ENCODE results near the gene BCO2. TPM values are rescaled to one million over a fixed set of nuclear protein-coding genes. Genes with fewer than 3 reads are reported as not detected.
A peak's percentile ranks its signal among the peaks of the same experiment; 100 is the strongest.

Gene BCO2
- 0.72 and 2.4 TPM in 2 replicates for total RNA-seq

- H3K27ac ChIP-seq (ENCODE audit: low read depth, low read length) = peak within 1 kb of the TSS; percentile 64
- peak; percentile 79 for DNase-seq (ENCODE audit: insufficient read length, low spot score, missing footprints)
- H3K4me1 ChIP-seq (ENCODE audit: insufficient read depth, low read length) = peaks cover 25% of the 10 kb centered on the region
- H4K20me1 ChIP-seq (ENCODE audit: insufficient read depth, low read length) = no peaks in the 10 kb centered on the region
- H3K4me3 ChIP-seq (ENCODE audit: insufficient read depth, low read length) = peak within 1 kb of the TSS; percentile 59
- peaks cover 3% of the 10 kb centered on the region for H3K27me3 ChIP-seq (ENCODE audit: insufficient read depth, low read length)
- no peaks in the 10 kb centered on the region for H3K79me2 ChIP-seq (ENCODE audit: insufficient read depth, low read length)
- H3K4me2 ChIP-seq (ENCODE audit: insufficient read depth, low read length) = peak within 1 kb of the TSS; percentile 82
- H2AFZ ChIP-seq (ENCODE audit: low read length) = peak within 1 kb of the TSS; percentile 73
- no peaks in the 10 kb centered on the region for H3K36me3 ChIP-seq (ENCODE audit: insufficient read depth, low read length)
- peak; percentile 95 for TF ChIP-seq CTCF (IDR thresholded peaks at IDR 0.05; ENCODE audit: extremely low read depth, low read depth, low read length)
- no peaks in the 10 kb centered on the region for H3K9me3 ChIP-seq (ENCODE audit: low read depth, low read length)
These were observed at the start of gene BCO2 for GRCh38 chr11:112174789-112175598. Gene BCO2, plus strand, starts transcription at chr11:112175512. Its CDS starts 90 bp downstream, at chr11:112175602.

- Histone ChIP-seq H3K79me2 (ENCODE audit: insufficient read depth, low read length) (no peaks in the 10 kb centered on the region), H2AFZ (ENCODE audit: low read length) (no peak overlapping the region), H3K27me3 (ENCODE audit: insufficient read depth, low read length) (no peaks in the 10 kb centered on the region), H4K20me1 (ENCODE audit: insufficient read depth, low read length) (no peaks in the 10 kb centered on the region), H3K4me1 (ENCODE audit: insufficient read depth, low read length) (peaks cover 9% of the 10 kb centered on the region), H3K27ac (ENCODE audit: low read depth, low read length) (no peak overlapping the region), H3K4me2 (ENCODE audit: insufficient read depth, low read length) (no peak overlapping the region), H3K36me3 (ENCODE audit: insufficient read depth, low read length) (no peaks in the 10 kb centered on the region), H3K4me3 (ENCODE audit: insufficient read depth, low read length) (no peak overlapping the region), H3K9me3 (ENCODE audit: low read depth, low read length) (no peaks in the 10 kb centered on the region)
- no peak for DNase-seq (ENCODE audit: insufficient read length, low spot score, missing footprints)
- TF ChIP-seq CTCF (IDR thresholded peaks at IDR 0.05; ENCODE audit: extremely low read depth, low read depth, low read length) = no peak
These were observed 48.3 kb upstream of the BCO2 start for GRCh38 chr11:112127056-112127455.

GRCh38 chr11:112128483-112129121 is 46.7 kb upstream of the BCO2 start:
- no peaks in the 10 kb centered on the region for H4K20me1 ChIP-seq (ENCODE audit: insufficient read depth, low read length)
- TF ChIP-seq CTCF (IDR thresholded peaks at IDR 0.05; ENCODE audit: extremely low read depth, low read depth, low read length) = no peak
- DNase-seq (ENCODE audit: insufficient read length, low spot score, missing footprints) = peak; percentile 69
- H2AFZ ChIP-seq (ENCODE audit: low read length) = no peak overlapping the region
- H3K27me3 ChIP-seq (ENCODE audit: insufficient read depth, low read length) = no peaks in the 10 kb centered on the region
- no peaks in the 10 kb centered on the region for H3K36me3 ChIP-seq (ENCODE audit: insufficient read depth, low read length)
- peaks cover 9% of the 10 kb centered on the region for H3K4me1 ChIP-seq (ENCODE audit: insufficient read depth, low read length)
- no peak overlapping the region for H3K4me3 ChIP-seq (ENCODE audit: insufficient read depth, low read length)
- no peak overlapping the region for H3K27ac ChIP-seq (ENCODE audit: low read depth, low read length)
- no peaks in the 10 kb centered on the region for H3K79me2 ChIP-seq (ENCODE audit: insufficient read depth, low read length)
- no peaks in the 10 kb centered on the region for H3K9me3 ChIP-seq (ENCODE audit: low read depth, low read length)
- H3K4me2 ChIP-seq (ENCODE audit: insufficient read depth, low read length) = no peak overlapping the region

- no peaks in the 10 kb centered on the region for H3K36me3 ChIP-seq (ENCODE audit: insufficient read depth, low read length)
- H3K4me3 ChIP-seq (ENCODE audit: insufficient read depth, low read length) = no peak overlapping the region
- no peaks in the 10 kb centered on the region for H3K27me3 ChIP-seq (ENCODE audit: insufficient read depth, low read length)
- no peak overlapping the region for H2AFZ ChIP-seq (ENCODE audit: low read length)
- H3K79me2 ChIP-seq (ENCODE audit: insufficient read depth, low read length) = no peaks in the 10 kb centered on the region
- no peak overlapping the region for H3K27ac ChIP-seq (ENCODE audit: low read depth, low read length)
- peaks cover 9% of the 10 kb centered on the region for H3K4me1 ChIP-seq (ENCODE audit: insufficient read depth, low read length)
- H3K9me3 ChIP-seq (ENCODE audit: low read depth, low read length) = no peaks in the 10 kb centered on the region
- H3K4me2 ChIP-seq (ENCODE audit: insufficient read depth, low read length) = no peak overlapping the region
- no peaks in the 10 kb centered on the region for H4K20me1 ChIP-seq (ENCODE audit: insufficient read depth, low read length)
- no peak for TF ChIP-seq CTCF (IDR thresholded peaks at IDR 0.05; ENCODE audit: extremely low read depth, low read depth, low read length)
- no peak for DNase-seq (ENCODE audit: insufficient read length, low spot score, missing footprints)
These were observed 45.7 kb upstream of the BCO2 start for GRCh38 chr11:112129656-112130055.
